Astrocyte (in vitro differentiated cells and primary cell): ENCODE measurements around the gene PLCH1.

ENCODE experiments used
- CTCF ChIP-seq: IDR thresholded peaks from 2 replicates; pipeline ENCODE4 v1.5.1; 2011; ENCODE audit warnings: low read depth, mild to moderate bottlenecking, inconsistent platforms, low read length, moderate library complexity; ENCODE audit not compliant: insufficient read depth
- EZH2 ChIP-seq: IDR thresholded peaks from 2 replicates; pipeline ENCODE4 v1.6.1; 2012; ENCODE audit warnings: mild to moderate bottlenecking, low read length, inconsistent platforms; ENCODE audit not compliant: insufficient read depth

GRCh38 chr3:155753038-155753639 is 8.3 kb upstream of the PLCH1 start:
- TF ChIP-seq CTCF (peak; percentile 34), EZH2 (no peak)
